Transverse colon (tissue), 4 donors: Measurements from ENCODE around the gene SH3RF3. TPM values are rescaled to one million over a fixed set of nuclear protein-coding genes. Genes with fewer than 3 reads are reported as not detected.

ENCODE experiments used
- DNase-seq: peaks from one replicate; pipeline ENCODE4 v3.0.0-alpha.2; 2019
- H3K27ac ChIP-seq, 4 donors: fragments of 200-600 bp; sonication (generic); 2 replicates each; pipeline ENCODE4 v1.5.1; 2016 to 2018; ENCODE audit warnings: inconsistent platforms in 4 of 4
- H3K27me3 ChIP-seq: fragments of 200-600 bp; sonication (generic); 2 replicates; pipeline ENCODE4 v1.5.1; 2017; ENCODE audit warnings: inconsistent platforms
- H3K36me3 ChIP-seq, 4 donors: fragments of 200-600 bp; sonication (generic); 2 replicates each; pipeline ENCODE4 v1.5.1; 2017 to 2019; ENCODE audit warnings: inconsistent platforms in 4 of 4
- H3K4me1 ChIP-seq, 4 donors: fragments of 200-600 bp; sonication (generic); 2 replicates each; pipeline ENCODE4 v1.5.1; 2017 to 2020; ENCODE audit warnings: inconsistent platforms in 4 of 4
- H3K4me3 ChIP-seq, 4 donors: fragments of 200-600 bp; sonication (generic); 1 replicate in 1 of 4; 2 replicates in 3 of 4; pipeline versions ENCODE4 v1.5.1 to v1.6.1; 2017 to 2019; ENCODE audit warnings: inconsistent platforms in 4 of 4
- H3K9me3 ChIP-seq, 2 donors: fragments of 200-600 bp; sonication (generic); 2 replicates each; pipeline ENCODE4 v1.5.1; 2017 to 2019; ENCODE audit warnings: inconsistent platforms in 2 of 2
- EP300 ChIP-seq: sonication (generic); formaldehyde crosslinking; IDR thresholded peaks from one replicate; pipeline ENCODE4 v1.6.1; 2017; ENCODE audit warnings: antibody characterized with exemption, low read depth
- POLR2A ChIP-seq: fragments of 450-650 bp; IDR thresholded peaks from one replicate; pipeline ENCODE4 v1.6.1; 2016; ENCODE audit warnings: antibody characterized with exemption, mild to moderate bottlenecking, moderate library complexity
- POLR2AphosphoS5 ChIP-seq, 3 donors: sonication (generic); formaldehyde crosslinking; IDR thresholded peaks; one replicate each; pipeline ENCODE4 v1.6.1; 2016; ENCODE audit warnings: antibody characterized with exemption in 3 of 3
- WGBS, 2 donors: methylation state at CpG; one replicate each; pipeline ENCODE4 v1.1.5; 2018; ENCODE audit warnings: low coverage in 1 of 2; 5-methylcytosine and 5-hydroxymethylcytosine counted together
- in situ Hi-C, 4 donors: fragments of 200-750 bp; cut with MboI; loops; one replicate each; pipeline versions ENCODE4 v1.15.0 to v1.15.1; 2017; ENCODE audit warnings: low sequenced_read_pairs in 3 of 4, low pct_ligation_motif_present in 1 of 4, low pct_unique_long_range_greater_than_20kb in 1 of 4
- intact Hi-C: fragments of 100-400 bp; cut with DNase I; formaldehyde crosslinking; loops from one replicate; pipeline ENCODE4 v1.15.1; 2023; ENCODE audit warnings: low total_unique reads
- total RNA-seq, 4 donors: library from RNA; depleted of rRNA; stranded (reverse); fragments of >200 nt; gene quantifications; one replicate each; pipeline ENCODE4 v1.1.0, GENCODE V29; 2016
- TF ChIP-seq, protein P1 (sequence below), 5 experiments: fragments of 200-600 bp in 3 of 5; fragments of 450-650 bp in 2 of 5; sonication (generic) in 3 of 5; IDR thresholded peaks; 1 replicate in 2 of 5; 2 replicates in 3 of 5; pipeline ENCODE4 v1.5.1; 2016 to 2017; ENCODE audit warnings: antibody characterized with exemption in 5 of 5, inconsistent platforms in 3 of 5, mild to moderate bottlenecking in 2 of 5, moderate library complexity in 1 of 5

Gene SH3RF3
- total RNA-seq, 4 donors from 2014 or later = 1.9 to 8.8 (median 2.9) TPM

- in situ Hi-C loops (no loop called here), intact Hi-C loops (no loop called here)
- DNase-seq = no peak
- TF ChIP-seq POLR2AphosphoS5 (IDR thresholded peaks at IDR 0.05) = no peak
- TF ChIP-seq EP300 = no peak
- no peak for TF ChIP-seq POLR2A
- TF ChIP-seq, protein P1, sequence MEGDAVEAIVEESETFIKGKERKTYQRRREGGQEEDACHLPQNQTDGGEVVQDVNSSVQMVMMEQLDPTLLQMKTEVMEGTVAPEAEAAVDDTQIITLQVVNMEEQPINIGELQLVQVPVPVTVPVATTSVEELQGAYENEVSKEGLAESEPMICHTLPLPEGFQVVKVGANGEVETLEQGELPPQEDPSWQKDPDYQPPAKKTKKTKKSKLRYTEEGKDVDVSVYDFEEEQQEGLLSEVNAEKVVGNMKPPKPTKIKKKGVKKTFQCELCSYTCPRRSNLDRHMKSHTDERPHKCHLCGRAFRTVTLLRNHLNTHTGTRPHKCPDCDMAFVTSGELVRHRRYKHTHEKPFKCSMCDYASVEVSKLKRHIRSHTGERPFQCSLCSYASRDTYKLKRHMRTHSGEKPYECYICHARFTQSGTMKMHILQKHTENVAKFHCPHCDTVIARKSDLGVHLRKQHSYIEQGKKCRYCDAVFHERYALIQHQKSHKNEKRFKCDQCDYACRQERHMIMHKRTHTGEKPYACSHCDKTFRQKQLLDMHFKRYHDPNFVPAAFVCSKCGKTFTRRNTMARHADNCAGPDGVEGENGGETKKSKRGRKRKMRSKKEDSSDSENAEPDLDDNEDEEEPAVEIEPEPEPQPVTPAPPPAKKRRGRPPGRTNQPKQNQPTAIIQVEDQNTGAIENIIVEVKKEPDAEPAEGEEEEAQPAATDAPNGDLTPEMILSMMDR (IDR thresholded peaks at IDR 0.05) = no peak
- no peak overlapping the region for H3K27ac ChIP-seq
- H3K36me3 ChIP-seq = no peaks in the 10 kb centered on the region
- H3K4me1 ChIP-seq = no peaks in the 10 kb centered on the region
- no peak overlapping the region for H3K4me3 ChIP-seq
- WGBS, 2 donors = 86% methylated on average over 1 to 6 of the region's 6 CpGs
- H3K9me3 ChIP-seq = no peaks in the 10 kb centered on the region
- H3K27me3 ChIP-seq = no peaks in the 10 kb centered on the region
Observed at GRCh38 chr2:109454304-109454703, 325.3 kb downstream of the SH3RF3 start.

GRCh38 chr2:109454765-109455394 lies 325.9 kb downstream of the SH3RF3 start:
- no peaks in the 10 kb centered on the region for H3K27me3 ChIP-seq
- no peaks in the 10 kb centered on the region for H3K36me3 ChIP-seq
- H3K27ac ChIP-seq = no peak overlapping the region
- H3K9me3 ChIP-seq = no peaks in the 10 kb centered on the region
- no peaks in the 10 kb centered on the region for H3K4me1 ChIP-seq
- H3K4me3 ChIP-seq = no peak overlapping the region
- intact Hi-C loops = no loop called here
- WGBS, 2 donors = 73 to 78% methylated on average over 4 to 7 of the region's 7 CpGs
- no peak for DNase-seq
- TF ChIP-seq, protein P1 (IDR thresholded peaks at IDR 0.05) = no peak
- TF ChIP-seq POLR2AphosphoS5 (IDR thresholded peaks at IDR 0.05) (no peak), EP300 (no peak), POLR2A (no peak)
- in situ Hi-C loops = no loop called here

GRCh38 chr2:109455731-109456691 lies 327.0 kb downstream of the SH3RF3 start:
- intact Hi-C loops = no loop called here
- Histone ChIP-seq H3K27ac (no peak overlapping the region), H3K4me3 (no peak overlapping the region), H3K27me3 (no peaks in the 10 kb centered on the region), H3K9me3 (no peaks in the 10 kb centered on the region), H3K36me3 (no peaks in the 10 kb centered on the region), H3K4me1 (no peaks in the 10 kb centered on the region)
- 78% methylated on average over 20 of the region's 21 CpGs; no CpG with 5 or more reads in 1 of the 2 donors for WGBS, 2 donors
- in situ Hi-C loops = no loop called here
- TF ChIP-seq, protein P1 (IDR thresholded peaks at IDR 0.05) = no peak
- TF ChIP-seq POLR2A (no peak), EP300 (no peak), POLR2AphosphoS5 (IDR thresholded peaks at IDR 0.05) (no peak)
- DNase-seq = no peak

DNA sequence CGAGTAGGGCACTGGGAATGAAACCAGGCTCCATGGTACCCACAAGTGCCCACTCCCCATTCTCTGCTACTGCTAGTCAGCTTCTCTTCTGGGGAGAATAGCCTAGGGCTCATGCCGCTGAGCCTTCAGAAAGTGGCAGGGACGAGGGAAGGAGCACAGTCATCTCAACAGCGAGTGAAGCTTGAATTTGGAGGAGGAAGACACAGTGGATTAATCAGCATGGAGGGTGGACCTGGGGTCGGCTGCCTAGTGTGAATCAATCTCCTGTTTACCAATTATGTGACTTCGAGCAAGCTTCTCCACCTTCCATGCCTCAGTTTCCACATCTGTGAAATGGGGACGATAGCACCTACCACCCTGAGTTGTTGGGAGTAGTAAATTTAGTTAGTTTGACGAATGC lies 327.8 kb downstream of the SH3RF3 start:
- no peak for TF ChIP-seq POLR2A
- TF ChIP-seq POLR2AphosphoS5 (IDR thresholded peaks at IDR 0.05) = no peak
- TF ChIP-seq, protein P1 (IDR thresholded peaks at IDR 0.05) = no peak
- TF ChIP-seq EP300 = no peak
- no peak overlapping the region for H3K27ac ChIP-seq
- H3K4me3 ChIP-seq = no peak overlapping the region
- no peaks in the 10 kb centered on the region for H3K36me3 ChIP-seq
- 89% methylated on average over 8 of the region's 8 CpGs; no CpG with 5 or more reads in 1 of the 2 donors for WGBS, 2 donors
- H3K4me1 ChIP-seq = no peaks in the 10 kb centered on the region
- no peaks in the 10 kb centered on the region for H3K27me3 ChIP-seq
- in situ Hi-C loops = no loop called here
- H3K9me3 ChIP-seq = no peaks in the 10 kb centered on the region
- DNase-seq = no peak
- intact Hi-C loops = no loop called here
